Caki2 (cell line): ENCODE data around the gene IGSF1. TPM values are rescaled to one million over a fixed set of nuclear protein-coding genes. Genes with fewer than 3 reads are reported as not detected.

Source experiments
- DNase-seq: peaks from one replicate; pipeline ENCODE4 v3.0.0-alpha.2; 2015; ENCODE audit warnings: low read depth
- in situ Hi-C: cut with HindIII; loops from 2 replicates; pipeline ENCODE4 v1.10.0; 2016; ENCODE audit warnings: low sequenced_read_pairs, low pct_unique_long_range_greater_than_20kb, mixed read lengths
- total RNA-seq: library from RNA; depleted of rRNA; stranded (reverse); fragments of >200 nt; shearing (Covaris generic); gene quantifications from 2 replicates; pipeline ENCODE4 v1.2.3, GENCODE V29; 2014; ENCODE audit warnings: low replicate concordance; rRNA removed

IGSF1 gene
- total RNA-seq, 1 experiment from 2014 or later = 0.81 TPM

DNA sequence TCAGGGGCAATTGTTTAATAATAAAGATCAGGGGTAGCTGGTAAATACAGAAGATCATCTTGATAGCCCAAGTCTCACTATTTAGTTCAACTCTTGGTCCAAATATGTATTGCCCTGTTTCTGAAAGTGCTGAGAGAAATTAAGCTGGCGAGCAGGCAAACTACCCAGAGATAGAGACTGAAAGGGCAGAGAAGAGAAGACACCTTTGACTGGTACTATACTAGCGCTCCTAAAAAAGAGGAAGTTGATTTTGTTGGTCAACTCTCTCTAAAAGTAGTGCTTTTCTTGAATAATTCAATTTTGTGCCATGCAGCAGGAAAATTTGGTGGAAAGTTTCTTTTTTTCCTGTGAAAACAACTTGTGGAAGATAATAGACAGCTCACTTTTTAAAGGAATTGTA lies 64.0 kb downstream of the IGSF1 start:
- in situ Hi-C loops = no loop called here
- DNase-seq = no peak

Other genes with a start within 250 kb of the IGSF1 start
- gene ARHGAP36, start 231.0 kb downstream of the IGSF1 start, total RNA-seq = not detected in 2 replicates